Gastrocnemius medialis (tissue), 4 donors: ENCODE data around the gene RORC. TPM values are rescaled to one million over a fixed set of nuclear protein-coding genes. Genes with fewer than 3 reads are reported as not detected.

Experiments used
- ATAC-seq, 2 donors: fragments of 150-250 bp; one replicate each; pipeline ENCODE4 v1.9.1; 2016
- DNase-seq, 2 donors: peaks; one replicate each; pipeline ENCODE4 v3.0.0-alpha.2; 2019
- H3K27ac ChIP-seq, 4 donors: fragments of 200-600 bp; sonication (generic); 1 replicate in 1 of 4; 2 replicates in 3 of 4; pipeline ENCODE4 v1.5.1; 2016 to 2018; ENCODE audit warnings: mild to moderate bottlenecking in 2 of 4, moderate library complexity in 1 of 4
- H3K27me3 ChIP-seq, 3 donors: fragments of 200-600 bp; sonication (generic) in 2 of 3; 1 replicate in 1 of 3; 2 replicates in 2 of 3; pipeline versions ENCODE4 v1.5.1 to v1.6.0; 2016 to 2019; ENCODE audit warnings: mild to moderate bottlenecking in 1 of 3, moderate library complexity in 1 of 3
- H3K36me3 ChIP-seq, 2 donors: fragments of 200-600 bp; sonication (generic) in 1 of 2; one replicate each; pipeline ENCODE4 v1.5.1; 2017 to 2018
- H3K4me1 ChIP-seq, 2 donors: fragments of 200-600 bp; sonication (generic) in 1 of 2; one replicate each; pipeline ENCODE4 v1.5.1; 2016 to 2017; ENCODE audit warnings: mild to moderate bottlenecking in 2 of 2
- H3K4me3 ChIP-seq, 4 donors: fragments of 200-600 bp; sonication (generic) in 3 of 4; 1 replicate in 1 of 4; 2 replicates in 3 of 4; pipeline ENCODE4 v1.5.1; 2016 to 2019; ENCODE audit warnings: mild to moderate bottlenecking in 2 of 4
- H3K9me3 ChIP-seq, 3 donors: fragments of 200-600 bp; sonication (generic) in 2 of 3; 1 replicate in 1 of 3; 2 replicates in 2 of 3; pipeline ENCODE4 v1.5.1; 2016 to 2019
- POLR2A ChIP-seq, 2 donors: fragments of 450-650 bp; IDR thresholded peaks; one replicate each; pipeline ENCODE4 v1.6.1; 2017; ENCODE audit warnings: antibody characterized with exemption in 2 of 2, mild to moderate bottlenecking in 2 of 2, moderate library complexity in 2 of 2
- in situ Hi-C, 4 donors: fragments of 200-750 bp; cut with MboI; loops; one replicate each; pipeline versions ENCODE4 v1.15.0 to v1.8.0; 2017; ENCODE audit warnings: low sequenced_read_pairs in 4 of 4
- intact Hi-C: fragments of 100-400 bp; cut with DNase I; formaldehyde crosslinking; loops from one replicate; pipeline ENCODE4 v1.15.1; 2023; ENCODE audit warnings: low total_unique reads
- total RNA-seq, 4 donors: library from RNA; depleted of rRNA; stranded (reverse); fragments of >200 nt; gene quantifications; one replicate each; pipeline versions ENCODE4 v1.1.0 to v1.2.3, GENCODE V29; 2016
- TF ChIP-seq, protein P1 (sequence below), 5 experiments: fragments of 450-650 bp in 3 of 5; fragments of 200-600 bp in 2 of 5; sonication (generic) in 2 of 5; IDR thresholded peaks in 4 of 5; conservative IDR thresholded peaks in 1 of 5; 1 replicate in 4 of 5; 2 replicates in 1 of 5; pipeline ENCODE4 v1.5.1; 2016 to 2019; ENCODE audit warnings: antibody characterized with exemption in 5 of 5, mild to moderate bottlenecking in 3 of 5, moderate library complexity in 3 of 5

RORC gene
- total RNA-seq, 4 donors from 2014 or later = 61.3 to 251 (median 163) TPM

DNA sequence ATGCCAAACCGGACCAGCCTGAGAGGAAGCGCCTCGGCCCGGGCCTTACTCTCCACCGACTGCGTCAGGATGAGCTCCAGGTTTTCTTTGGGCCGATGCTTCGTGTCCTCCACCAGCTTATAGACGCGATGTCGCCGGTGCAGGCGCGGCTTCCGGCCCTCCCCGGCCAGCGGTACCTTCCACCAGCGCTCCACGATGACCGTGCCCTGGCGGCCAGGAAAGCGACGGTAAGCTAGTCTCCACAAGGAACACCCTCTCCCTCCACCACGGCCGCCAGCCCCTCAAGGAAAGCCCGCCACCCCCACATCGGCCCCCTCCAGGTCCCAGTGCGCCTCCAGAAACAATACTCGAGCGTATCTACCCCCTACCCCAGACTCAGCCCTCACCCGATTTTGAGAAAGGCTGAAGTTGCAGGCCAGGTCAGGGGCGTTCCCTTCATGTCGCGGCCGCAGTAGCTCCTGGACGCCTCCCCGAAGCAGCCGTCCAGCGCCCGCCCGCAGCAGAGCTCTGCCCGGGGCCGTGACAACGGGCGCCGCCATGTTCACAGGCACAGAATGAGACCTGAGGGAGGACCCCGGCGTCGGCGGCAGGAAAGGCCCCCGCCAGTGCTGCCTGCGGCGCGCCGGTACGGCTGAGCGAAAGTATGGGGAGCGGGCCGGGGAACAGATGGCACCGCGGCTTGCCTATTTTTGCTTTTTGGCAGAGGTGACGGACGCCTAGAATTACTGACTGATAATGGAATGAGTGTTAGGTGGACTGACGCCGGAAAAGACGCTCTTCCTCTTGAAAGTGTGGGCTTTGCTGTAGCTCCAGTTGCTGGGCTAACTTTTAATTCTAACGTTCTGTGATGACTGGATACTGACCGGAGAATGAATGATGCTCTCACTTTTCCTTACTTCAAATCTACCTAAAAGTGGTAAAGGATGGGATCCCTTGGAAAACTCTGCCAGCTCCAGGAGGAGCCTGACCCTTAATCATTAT is 68.4 kb downstream of the RORC start, which contains the start of gene MRPL9:
Gene MRPL9 (minus strand): TSS at position 556 of the 981 bp plus-strand sequence. CDS start 17 bp downstream, at position 539.
- H3K4me1 ChIP-seq = peaks cover 10 to 13% of the 10 kb centered on the region in 2 donors
- peak within 1 kb of the TSS; percentile 88 to 94 (median 90) for H3K27ac ChIP-seq
- peaks cover 0 to 31% of the 10 kb centered on the region in 2 donors for H3K36me3 ChIP-seq
- no peaks in the 10 kb centered on the region for H3K27me3 ChIP-seq
- H3K4me3 ChIP-seq = peak within 1 kb of the TSS; percentile 76 to 96 (median 90)
- intact Hi-C loops (loop anchor here (1.0 kb wide), 2 partner anchors 27 to 73 kb away; partner anchors contain the start of gene TDRKH), in situ Hi-C loops (loop anchor here in 1 of 4 donors (10.0 kb wide), 1 partner anchor 82 kb away; no protein-coding TSS in a partner anchor)
- TF ChIP-seq, protein P1, sequence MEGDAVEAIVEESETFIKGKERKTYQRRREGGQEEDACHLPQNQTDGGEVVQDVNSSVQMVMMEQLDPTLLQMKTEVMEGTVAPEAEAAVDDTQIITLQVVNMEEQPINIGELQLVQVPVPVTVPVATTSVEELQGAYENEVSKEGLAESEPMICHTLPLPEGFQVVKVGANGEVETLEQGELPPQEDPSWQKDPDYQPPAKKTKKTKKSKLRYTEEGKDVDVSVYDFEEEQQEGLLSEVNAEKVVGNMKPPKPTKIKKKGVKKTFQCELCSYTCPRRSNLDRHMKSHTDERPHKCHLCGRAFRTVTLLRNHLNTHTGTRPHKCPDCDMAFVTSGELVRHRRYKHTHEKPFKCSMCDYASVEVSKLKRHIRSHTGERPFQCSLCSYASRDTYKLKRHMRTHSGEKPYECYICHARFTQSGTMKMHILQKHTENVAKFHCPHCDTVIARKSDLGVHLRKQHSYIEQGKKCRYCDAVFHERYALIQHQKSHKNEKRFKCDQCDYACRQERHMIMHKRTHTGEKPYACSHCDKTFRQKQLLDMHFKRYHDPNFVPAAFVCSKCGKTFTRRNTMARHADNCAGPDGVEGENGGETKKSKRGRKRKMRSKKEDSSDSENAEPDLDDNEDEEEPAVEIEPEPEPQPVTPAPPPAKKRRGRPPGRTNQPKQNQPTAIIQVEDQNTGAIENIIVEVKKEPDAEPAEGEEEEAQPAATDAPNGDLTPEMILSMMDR (IDR thresholded peaks at IDR 0.05 in 4 of 5, conservative IDR thresholded peaks at IDR 0.05 in 1 of 5) = peak in 1 of 5 experiments; percentile 13
- peak in 1 of 2 donors; percentile 8 for TF ChIP-seq POLR2A (IDR thresholded peaks at IDR 0.05)
- DNase-seq (peak; percentile 60 to 71), ATAC-seq (peak; percentile 90 to 95)
- no peaks in the 10 kb centered on the region for H3K9me3 ChIP-seq

DNA sequence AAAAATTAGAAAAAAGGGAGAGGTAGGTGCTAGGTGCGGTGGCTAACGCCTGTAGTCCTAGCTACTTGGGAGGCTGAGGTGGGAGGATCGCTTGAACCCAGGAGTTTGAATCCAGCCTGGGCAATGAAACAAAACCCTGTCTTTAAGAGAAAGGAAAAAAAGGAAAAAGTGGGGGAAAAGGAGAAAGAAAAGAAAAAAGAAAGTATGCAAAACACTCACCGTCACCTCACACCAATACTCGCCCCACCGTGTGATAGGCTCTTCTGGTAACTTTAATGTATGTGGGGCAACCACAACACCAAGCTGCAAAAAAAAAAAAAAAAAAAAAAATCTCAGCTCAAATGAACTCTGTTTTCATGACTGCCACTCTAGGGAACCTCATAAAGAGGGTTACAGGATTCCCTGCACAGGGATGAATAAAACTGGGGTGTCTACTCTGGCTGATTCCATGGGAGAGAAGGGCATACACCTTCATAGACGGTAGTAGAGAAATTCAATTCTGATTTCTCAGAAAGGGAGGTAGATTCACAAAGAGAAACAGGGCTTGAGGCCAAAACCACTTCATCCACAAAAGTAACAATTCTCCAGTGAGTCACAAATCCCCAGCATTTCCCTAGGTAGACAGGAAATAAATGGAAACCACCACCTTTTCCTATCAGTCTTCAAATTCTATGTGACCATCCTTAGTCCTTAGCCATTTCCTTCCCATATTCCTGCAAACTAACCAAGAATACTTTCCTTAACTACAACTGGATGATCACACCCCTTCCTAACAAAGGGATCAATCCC is 70.8 kb downstream of the RORC start:
- ATAC-seq (no peak), DNase-seq (no peak)
- H3K4me3 ChIP-seq = no peak overlapping the region
- H3K4me1 ChIP-seq = peaks cover 10 to 13% of the 10 kb centered on the region in 2 donors
- no peak overlapping the region for H3K27ac ChIP-seq
- no peaks in the 10 kb centered on the region for H3K27me3 ChIP-seq
- in situ Hi-C loops = loop anchor here in 1 of 4 donors (10.0 kb wide), 1 partner anchor 84 kb away; no protein-coding TSS in a partner anchor
- no peaks in the 10 kb centered on the region for H3K9me3 ChIP-seq
- intact Hi-C loops = no loop called here
- peaks cover 0 to 38% of the 10 kb centered on the region in 2 donors for H3K36me3 ChIP-seq
- TF ChIP-seq, protein P1 (IDR thresholded peaks at IDR 0.05 in 4 of 5, conservative IDR thresholded peaks at IDR 0.05 in 1 of 5) = no peak
- no peak for TF ChIP-seq POLR2A (IDR thresholded peaks at IDR 0.05)

DNA sequence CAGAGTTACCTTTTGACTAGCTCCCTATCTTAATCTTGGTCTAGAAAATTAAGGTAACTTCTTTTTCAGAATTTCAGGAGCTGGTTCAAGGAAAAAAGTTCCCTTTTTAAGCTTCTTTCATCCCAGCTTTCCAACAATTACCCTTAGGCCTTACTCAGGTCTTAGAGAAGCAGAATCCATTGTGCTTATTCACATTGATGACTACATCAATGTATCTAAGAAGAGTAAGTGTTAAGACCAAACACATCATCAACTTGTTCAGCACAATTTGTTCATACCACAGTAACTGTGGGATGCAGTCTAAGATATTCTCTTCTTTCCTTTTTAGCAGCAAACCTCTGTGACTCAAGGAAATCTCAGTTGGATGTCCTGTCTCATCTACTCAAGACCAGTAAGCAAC is 72.4 kb downstream of the RORC start:
- Histone ChIP-seq H3K36me3 (peaks cover 0 to 38% of the 10 kb centered on the region in 2 donors), H3K9me3 (no peaks in the 10 kb centered on the region), H3K27me3 (no peaks in the 10 kb centered on the region), H3K4me3 (no peak overlapping the region), H3K27ac (no peak overlapping the region), H3K4me1 (peaks cover 10 to 11% of the 10 kb centered on the region in 2 donors)
- in situ Hi-C loops = no loop called here
- TF ChIP-seq, protein P1 (IDR thresholded peaks at IDR 0.05 in 4 of 5, conservative IDR thresholded peaks at IDR 0.05 in 1 of 5) = no peak
- TF ChIP-seq POLR2A (IDR thresholded peaks at IDR 0.05) = no peak
- DNase-seq (no peak), ATAC-seq (no peak)
- intact Hi-C loops = no loop called here

DNA sequence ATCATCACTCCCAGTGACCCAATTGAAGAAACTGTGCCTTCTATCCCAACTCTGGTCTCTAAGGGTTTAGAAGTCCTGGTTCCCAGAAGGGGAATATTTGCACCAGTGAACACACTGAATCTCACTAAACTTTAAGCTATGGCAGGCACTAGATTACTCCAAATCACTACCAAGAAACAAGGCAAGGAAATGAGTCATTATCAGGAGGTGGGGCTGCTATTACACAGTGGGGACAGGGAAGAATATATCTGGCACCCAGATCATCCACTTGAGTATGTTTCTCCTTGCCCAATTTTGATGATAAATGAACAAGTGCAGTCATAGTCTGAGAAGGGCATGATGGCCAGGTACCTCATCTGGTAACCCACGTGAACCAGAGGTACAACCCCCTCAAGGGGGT is 75.3 kb downstream of the RORC start:
- intact Hi-C loops = no loop called here

More for the DNA sequence above, 75.3 kb downstream of the RORC start:
- in situ Hi-C loops = no loop called here
- Histone ChIP-seq H3K4me3 (no peak overlapping the region), H3K36me3 (peaks cover 0 to 29% of the 10 kb centered on the region in 2 donors), H3K27me3 (no peaks in the 10 kb centered on the region), H3K4me1 (no peaks in the 10 kb centered on the region), H3K27ac (no peak overlapping the region), H3K9me3 (no peaks in the 10 kb centered on the region)
- no peak for DNase-seq
- TF ChIP-seq POLR2A (IDR thresholded peaks at IDR 0.05) = no peak
- TF ChIP-seq, protein P1 (IDR thresholded peaks at IDR 0.05 in 4 of 5, conservative IDR thresholded peaks at IDR 0.05 in 1 of 5) = no peak
- ATAC-seq = no peak
